Esophagus squamous epithelium (tissue), 4 donors: ENCODE measurements around the gene DOCK2.

Experiments
- CTCF ChIP-seq, 6 experiments: fragments of 450-650 bp in 4 of 6; fragments of 200-600 bp in 2 of 6; sonication (generic) in 2 of 6; IDR thresholded peaks; one replicate each; pipeline ENCODE4 v1.5.1; 2016 to 2019; ENCODE audit warnings: antibody characterized with exemption in 6 of 6, mild to moderate bottlenecking in 4 of 6, moderate library complexity in 4 of 6
- POLR2A ChIP-seq, 4 donors: fragments of 450-650 bp; IDR thresholded peaks; one replicate each; pipeline ENCODE4 v1.6.1; 2017; ENCODE audit warnings: antibody characterized with exemption in 4 of 4, mild to moderate bottlenecking in 4 of 4, moderate library complexity in 3 of 4

- TF ChIP-seq CTCF (IDR thresholded peaks at IDR 0.05) (no peak), POLR2A (IDR thresholded peaks at IDR 0.05) (no peak)
These were observed 194.3 kb downstream of the DOCK2 start for GRCh38 chr5:169831331-169831730.
